GM21367 (cell line): ENCODE results near the gene SEC16A.
A peak's percentile ranks its signal among the peaks of the same experiment; 100 is the strongest.

Experiments
- ATAC-seq: cut with Tn5 transposase; IDR thresholded peaks from one replicate; pipeline ENCODE4 v1.9.1; 2021; ENCODE audit not compliant: unreplicated experiment

The SEC16A gene

DNA sequence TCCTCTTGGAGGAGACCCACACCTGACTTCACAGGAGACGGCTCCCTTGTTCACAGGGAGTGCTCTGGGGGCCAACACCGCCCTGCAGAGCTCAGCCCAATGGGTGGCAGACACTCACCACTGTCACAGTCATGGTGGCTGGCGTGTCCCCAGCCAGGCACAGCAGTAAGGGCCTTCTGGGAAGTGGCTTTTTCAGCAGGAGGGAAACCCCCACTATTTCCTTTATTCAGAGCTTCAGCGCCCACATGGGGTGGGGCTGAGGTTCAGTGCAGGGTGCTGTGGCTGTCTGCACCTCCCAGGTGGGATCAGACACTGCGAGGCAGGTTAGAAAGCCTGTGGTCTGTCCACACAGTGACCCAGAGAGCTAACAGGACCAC is 79.3 kb downstream of the SEC16A start:
- ATAC-seq = no peak

- ATAC-seq = no peak
Observed at GRCh38 chr9:136402067-136402466, 80.8 kb downstream of the SEC16A start.

GRCh38 chr9:136401173-136401922 is 81.5 kb downstream of the SEC16A start:
- no peak for ATAC-seq

DNA sequence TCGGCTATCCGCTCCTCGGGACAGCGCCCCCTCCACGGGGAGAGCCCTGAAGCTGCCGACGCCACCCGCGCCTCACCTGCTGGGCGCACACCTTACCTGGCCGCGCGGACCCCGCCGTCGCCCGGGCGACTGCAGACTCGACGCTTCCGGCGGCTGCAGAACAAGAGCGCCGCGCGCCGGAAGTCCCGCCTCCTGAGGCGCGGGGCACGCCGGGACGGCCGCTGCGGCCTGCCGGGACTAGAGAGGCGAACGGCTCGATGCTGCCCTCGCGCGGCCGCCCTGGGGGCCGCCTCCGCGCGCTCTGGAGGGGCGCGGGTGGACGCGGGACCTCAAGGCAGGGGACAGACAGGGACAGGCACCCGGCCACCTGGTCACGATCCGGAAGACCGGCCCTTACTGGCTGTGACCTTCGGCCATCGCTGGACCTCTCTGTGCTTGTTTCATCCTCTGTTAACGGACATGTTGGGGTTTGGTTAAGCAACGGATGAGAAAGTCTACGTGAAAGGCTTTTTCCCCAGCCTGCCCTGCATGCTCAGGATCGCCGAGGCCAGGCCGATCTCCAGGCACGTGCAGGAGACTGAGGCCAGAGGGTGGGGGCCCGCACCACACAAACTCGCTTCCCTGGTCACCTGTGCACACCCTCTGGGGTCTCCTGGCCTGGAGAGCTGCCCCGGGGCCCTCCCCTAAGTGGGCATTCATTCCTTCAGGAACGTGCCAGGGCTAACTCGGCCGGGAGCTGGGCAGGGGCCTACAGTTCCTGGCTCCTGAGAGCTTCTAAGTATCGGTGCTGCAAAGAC is 82.6 kb downstream of the SEC16A start, which contains the start of gene SNAPC4:
SNAPC4 (minus strand) TSS at position 133 of the 797 bp plus-strand sequence. CDS start 1,742 bp downstream, outside the sequence.
- peak; percentile 48 for ATAC-seq

GRCh38 chr9:136399176-136400037 is 83.4 kb downstream of the SEC16A start:
- no peak for ATAC-seq

GRCh38 chr9:136398286-136398685 is 84.6 kb downstream of the SEC16A start:
- ATAC-seq = no peak

DNA sequence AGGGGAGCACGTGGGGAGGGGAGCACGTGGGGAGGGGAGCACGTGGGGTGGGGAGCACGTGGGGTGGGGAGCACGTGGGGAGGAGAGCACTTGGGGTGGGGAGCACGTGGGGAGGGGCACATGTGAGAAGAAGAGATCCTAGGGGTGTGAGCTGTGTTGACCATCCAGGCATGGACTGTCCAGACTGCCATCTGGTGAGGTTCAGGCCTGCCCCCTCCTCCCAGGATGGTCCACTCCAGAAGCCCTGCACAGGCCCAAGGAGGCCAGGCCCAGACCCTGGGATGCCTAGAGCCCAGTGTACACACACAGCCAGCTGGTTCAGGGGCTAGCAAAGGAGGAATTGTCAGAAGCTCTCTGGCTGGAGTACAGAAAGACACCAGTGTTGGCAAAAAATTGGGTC is 85.2 kb downstream of the SEC16A start:
- no peak for ATAC-seq

- no peak for ATAC-seq
Observed at GRCh38 chr9:136396219-136396515, 86.7 kb downstream of the SEC16A start.

GRCh38 chr9:136395345-136396218 is 87.3 kb downstream of the SEC16A start:
- ATAC-seq = no peak

DNA sequence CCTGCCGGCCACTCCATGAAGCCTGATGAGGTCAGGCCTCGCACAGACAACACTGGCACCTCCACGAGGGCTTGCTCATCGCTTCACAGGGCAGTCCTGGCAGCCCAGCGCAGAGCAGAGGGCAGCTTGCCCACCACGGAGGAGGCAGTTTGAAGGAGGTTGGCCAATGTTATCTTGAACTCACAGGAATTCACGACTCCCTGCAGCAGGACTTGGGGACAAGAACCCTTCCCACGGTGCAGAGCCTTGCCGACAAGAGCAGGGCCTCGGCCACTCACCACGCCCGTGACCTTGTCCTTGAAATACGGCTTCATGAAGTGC is 87.9 kb downstream of the SEC16A start:
- no peak for ATAC-seq

DNA sequence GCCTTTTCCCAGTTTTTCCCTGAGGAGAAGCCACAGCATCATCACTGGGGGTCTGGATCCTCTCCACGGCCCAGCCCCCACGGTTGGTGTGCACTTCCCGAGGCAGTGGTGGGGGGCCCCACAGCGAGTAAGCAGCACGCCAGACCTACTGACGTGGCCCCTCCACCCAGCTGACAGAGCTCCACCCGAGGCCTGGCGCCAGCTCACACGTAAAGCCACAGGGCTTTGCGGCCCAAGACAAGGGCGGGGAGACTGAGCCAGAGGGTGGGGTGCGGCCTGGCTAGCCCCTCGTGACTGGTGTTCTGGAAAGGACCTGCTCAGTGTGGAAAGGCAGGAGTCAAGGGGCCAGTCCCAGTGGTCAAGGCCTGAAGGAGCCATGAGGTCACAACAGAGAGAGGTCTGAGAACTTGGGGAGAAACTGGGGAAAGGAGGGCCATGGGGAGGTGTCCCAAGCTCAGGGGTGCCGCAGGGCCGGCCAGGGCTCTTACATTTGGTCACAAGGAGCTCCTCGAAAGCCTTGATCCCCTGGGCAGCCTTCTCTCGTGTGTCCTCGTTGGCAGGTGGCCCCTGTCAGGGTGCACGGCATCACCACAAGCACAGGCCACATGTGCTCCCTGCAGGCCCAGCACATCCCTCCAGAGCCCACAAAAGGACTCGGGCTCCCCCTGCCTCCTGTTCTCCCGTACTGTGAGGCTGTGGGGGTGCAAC is 88.4 kb downstream of the SEC16A start:
- no peak for ATAC-seq

- no peak for ATAC-seq
Observed at GRCh38 chr9:136393531-136393930, 89.3 kb downstream of the SEC16A start.

DNA sequence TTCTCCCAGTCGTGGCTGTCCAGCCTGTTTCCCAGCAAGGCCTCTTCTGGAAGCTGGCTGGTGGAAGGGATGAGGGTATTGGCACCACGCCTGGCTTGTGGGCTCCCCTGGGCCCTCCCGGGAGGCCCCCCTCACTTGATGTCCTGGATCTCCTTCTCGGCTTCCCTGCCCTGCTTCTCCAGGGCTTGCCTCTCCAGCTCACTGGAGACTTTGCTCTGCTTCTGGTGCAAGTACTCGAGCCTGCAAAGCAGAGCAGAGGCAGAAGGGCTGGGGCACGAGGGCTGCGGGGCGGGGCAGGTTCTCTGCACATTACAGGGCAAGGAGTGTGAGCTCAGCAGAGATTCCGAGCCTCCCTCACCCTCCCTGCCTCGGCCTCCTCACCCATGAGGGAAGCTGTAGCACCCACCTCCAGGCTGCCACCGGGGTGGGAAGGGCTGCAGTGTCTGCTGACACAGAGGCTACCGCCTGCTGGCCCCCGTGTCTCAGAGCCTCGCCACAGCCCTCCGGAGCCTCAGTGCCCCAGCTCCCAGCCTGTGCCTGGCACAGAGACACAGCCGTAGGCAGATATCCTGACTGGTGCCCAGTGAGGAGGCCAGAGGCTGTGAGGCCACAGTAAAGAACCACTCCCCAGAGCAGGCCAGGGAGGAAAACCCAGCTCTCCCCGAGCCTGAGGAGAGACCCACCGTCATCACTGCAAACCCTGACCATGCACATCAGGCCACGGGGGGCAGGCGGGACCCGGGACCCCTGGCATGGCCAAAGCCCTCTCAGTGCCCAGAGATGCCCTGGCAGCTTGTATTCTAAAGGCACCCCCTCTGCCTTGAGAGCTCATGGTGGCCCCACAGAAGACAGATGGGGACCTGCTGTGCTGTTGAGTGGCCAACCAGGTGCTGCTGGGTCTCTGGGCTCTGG is 90.0 kb downstream of the SEC16A start:
- ATAC-seq = no peak

GRCh38 chr9:136391737-136392537 is 90.9 kb downstream of the SEC16A start:
- no peak for ATAC-seq
